ENCODE results near the gene NFATC2.

NFATC2 gene

DNA sequence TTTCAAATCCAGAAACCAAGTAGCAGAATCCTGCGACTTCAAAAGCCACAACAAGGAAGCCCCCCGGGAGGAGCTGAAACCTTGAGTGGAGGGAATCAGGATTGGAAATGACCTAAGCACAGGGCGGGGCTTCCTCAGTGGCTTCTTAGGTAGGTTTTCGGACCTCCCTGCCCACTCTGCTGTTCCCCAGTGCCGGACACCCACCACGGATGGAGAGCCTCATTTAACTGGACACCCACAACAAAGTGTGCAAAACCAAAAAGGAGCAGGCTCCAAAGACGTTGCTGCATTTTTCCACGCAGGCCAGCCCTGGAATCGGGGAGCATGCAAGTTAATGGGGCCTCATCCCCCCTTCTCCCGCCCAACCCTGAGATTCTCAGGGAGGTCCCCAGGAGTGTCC, 144.4 kb downstream of the NFATC2 start:
- TF ChIP-seq, protein P1, sequence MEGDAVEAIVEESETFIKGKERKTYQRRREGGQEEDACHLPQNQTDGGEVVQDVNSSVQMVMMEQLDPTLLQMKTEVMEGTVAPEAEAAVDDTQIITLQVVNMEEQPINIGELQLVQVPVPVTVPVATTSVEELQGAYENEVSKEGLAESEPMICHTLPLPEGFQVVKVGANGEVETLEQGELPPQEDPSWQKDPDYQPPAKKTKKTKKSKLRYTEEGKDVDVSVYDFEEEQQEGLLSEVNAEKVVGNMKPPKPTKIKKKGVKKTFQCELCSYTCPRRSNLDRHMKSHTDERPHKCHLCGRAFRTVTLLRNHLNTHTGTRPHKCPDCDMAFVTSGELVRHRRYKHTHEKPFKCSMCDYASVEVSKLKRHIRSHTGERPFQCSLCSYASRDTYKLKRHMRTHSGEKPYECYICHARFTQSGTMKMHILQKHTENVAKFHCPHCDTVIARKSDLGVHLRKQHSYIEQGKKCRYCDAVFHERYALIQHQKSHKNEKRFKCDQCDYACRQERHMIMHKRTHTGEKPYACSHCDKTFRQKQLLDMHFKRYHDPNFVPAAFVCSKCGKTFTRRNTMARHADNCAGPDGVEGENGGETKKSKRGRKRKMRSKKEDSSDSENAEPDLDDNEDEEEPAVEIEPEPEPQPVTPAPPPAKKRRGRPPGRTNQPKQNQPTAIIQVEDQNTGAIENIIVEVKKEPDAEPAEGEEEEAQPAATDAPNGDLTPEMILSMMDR (IDR thresholded peaks at IDR 0.05; ENCODE audit: insufficient read depth, low read length): no peak
- TF ChIP-seq POLR2AphosphoS5 (IDR thresholded peaks at IDR 0.05; ENCODE audit: low read depth): no peak
- TF ChIP-seq SPI1 (IDR thresholded peaks at IDR 0.05; ENCODE audit: borderline replicate concordance, low read depth): no peak
- no peak for TF ChIP-seq GABPA (IDR thresholded peaks at IDR 0.05; ENCODE audit: low read depth)
- TF ChIP-seq, protein P2, sequence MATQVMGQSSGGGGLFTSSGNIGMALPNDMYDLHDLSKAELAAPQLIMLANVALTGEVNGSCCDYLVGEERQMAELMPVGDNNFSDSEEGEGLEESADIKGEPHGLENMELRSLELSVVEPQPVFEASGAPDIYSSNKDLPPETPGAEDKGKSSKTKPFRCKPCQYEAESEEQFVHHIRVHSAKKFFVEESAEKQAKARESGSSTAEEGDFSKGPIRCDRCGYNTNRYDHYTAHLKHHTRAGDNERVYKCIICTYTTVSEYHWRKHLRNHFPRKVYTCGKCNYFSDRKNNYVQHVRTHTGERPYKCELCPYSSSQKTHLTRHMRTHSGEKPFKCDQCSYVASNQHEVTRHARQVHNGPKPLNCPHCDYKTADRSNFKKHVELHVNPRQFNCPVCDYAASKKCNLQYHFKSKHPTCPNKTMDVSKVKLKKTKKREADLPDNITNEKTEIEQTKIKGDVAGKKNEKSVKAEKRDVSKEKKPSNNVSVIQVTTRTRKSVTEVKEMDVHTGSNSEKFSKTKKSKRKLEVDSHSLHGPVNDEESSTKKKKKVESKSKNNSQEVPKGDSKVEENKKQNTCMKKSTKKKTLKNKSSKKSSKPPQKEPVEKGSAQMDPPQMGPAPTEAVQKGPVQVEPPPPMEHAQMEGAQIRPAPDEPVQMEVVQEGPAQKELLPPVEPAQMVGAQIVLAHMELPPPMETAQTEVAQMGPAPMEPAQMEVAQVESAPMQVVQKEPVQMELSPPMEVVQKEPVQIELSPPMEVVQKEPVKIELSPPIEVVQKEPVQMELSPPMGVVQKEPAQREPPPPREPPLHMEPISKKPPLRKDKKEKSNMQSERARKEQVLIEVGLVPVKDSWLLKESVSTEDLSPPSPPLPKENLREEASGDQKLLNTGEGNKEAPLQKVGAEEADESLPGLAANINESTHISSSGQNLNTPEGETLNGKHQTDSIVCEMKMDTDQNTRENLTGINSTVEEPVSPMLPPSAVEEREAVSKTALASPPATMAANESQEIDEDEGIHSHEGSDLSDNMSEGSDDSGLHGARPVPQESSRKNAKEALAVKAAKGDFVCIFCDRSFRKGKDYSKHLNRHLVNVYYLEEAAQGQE (IDR thresholded peaks at IDR 0.05; ENCODE audit: insufficient replicate concordance, low read depth): no peak
- Histone ChIP-seq H3K27me3 (ENCODE audit: insufficient read depth, poor library complexity, severe bottlenecking) (no peaks in the 10 kb centered on the region), H3K4me3 (replicated peaks; ENCODE audit: insufficient read depth, low read length) (no peak overlapping the region), H3K27ac (replicated peaks) (no peak overlapping the region)
- no peak for DNase-seq (ENCODE audit: low read depth in 1 of 2, low spot score in 1 of 2)

DNA sequence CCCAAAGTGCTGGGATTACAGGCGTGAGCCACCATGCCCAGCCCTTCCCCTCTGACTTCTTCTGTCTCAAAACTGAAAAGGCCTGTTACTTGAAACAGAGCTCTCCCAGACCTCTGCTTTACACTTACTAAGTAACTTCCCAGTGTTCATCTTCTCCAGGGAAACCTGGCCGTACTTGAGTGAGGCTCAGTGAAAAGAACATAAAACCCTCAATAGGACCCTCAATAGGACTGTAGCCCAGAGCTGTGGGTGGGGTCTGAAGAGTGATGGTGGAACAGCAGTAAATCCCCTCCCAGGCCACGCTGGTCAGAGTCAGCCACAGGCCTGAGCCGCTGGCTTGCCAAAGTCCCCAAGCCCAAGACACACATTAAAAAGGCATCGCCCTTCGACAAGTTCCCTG, 145.4 kb downstream of the NFATC2 start:
- TF ChIP-seq, protein P1 (IDR thresholded peaks at IDR 0.05; ENCODE audit: insufficient read depth, low read length): no peak
- TF ChIP-seq GABPA (IDR thresholded peaks at IDR 0.05; ENCODE audit: low read depth): no peak
- no peak for TF ChIP-seq SPI1 (IDR thresholded peaks at IDR 0.05; ENCODE audit: borderline replicate concordance, low read depth)
- TF ChIP-seq, protein P2 (IDR thresholded peaks at IDR 0.05; ENCODE audit: insufficient replicate concordance, low read depth): no peak
- DNase-seq (ENCODE audit: low read depth in 1 of 2, low spot score in 1 of 2): no peak
- H3K4me3 ChIP-seq (replicated peaks; ENCODE audit: insufficient read depth, low read length): no peak overlapping the region
- H3K27ac ChIP-seq (replicated peaks): no peak overlapping the region
- no peaks in the 10 kb centered on the region for H3K27me3 ChIP-seq (ENCODE audit: insufficient read depth, poor library complexity, severe bottlenecking)

DNA sequence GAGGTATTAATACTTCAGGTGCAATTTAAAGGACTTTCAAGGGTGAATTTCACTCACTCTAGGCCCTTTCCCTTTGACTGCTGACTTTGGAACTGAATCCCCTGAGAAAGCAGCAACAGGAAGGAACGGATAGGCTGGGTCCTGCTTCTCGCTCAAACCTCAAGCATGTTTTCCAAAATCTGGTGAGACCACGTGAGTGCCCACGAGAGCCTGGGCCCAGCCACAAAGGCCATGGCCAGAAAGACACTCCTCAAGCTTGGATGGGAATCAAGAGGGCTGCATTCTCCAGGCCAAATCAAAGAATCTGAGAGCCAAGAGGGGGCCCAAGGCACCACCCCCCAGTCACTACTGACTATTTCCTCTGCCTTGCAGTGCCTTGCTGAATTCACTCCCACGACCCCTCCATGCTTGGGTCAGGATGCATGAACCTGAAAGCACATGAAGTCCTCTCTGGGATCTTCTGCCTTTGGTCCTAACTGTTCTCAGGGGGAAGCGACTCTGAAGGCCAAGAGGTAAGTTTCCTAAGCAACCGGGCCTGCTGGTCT, 146.1 kb downstream of the NFATC2 start:
- Histone ChIP-seq H3K27me3 (ENCODE audit: insufficient read depth, poor library complexity, severe bottlenecking) (no peaks in the 10 kb centered on the region), H3K4me3 (replicated peaks; ENCODE audit: insufficient read depth, low read length) (no peak overlapping the region), H3K27ac (replicated peaks) (no peak overlapping the region)
- DNase-seq (ENCODE audit: low read depth in 1 of 2, low spot score in 1 of 2): no peak
- TF ChIP-seq, protein P1 (IDR thresholded peaks at IDR 0.05; ENCODE audit: insufficient read depth, low read length): no peak
- TF ChIP-seq SPI1 (IDR thresholded peaks at IDR 0.05; ENCODE audit: borderline replicate concordance, low read depth): no peak
- TF ChIP-seq GABPA (IDR thresholded peaks at IDR 0.05; ENCODE audit: low read depth): no peak
- no peak for TF ChIP-seq POLR2AphosphoS5 (IDR thresholded peaks at IDR 0.05; ENCODE audit: low read depth)
- TF ChIP-seq, protein P2 (IDR thresholded peaks at IDR 0.05; ENCODE audit: insufficient replicate concordance, low read depth): no peak

All from HL-60 (cell line).